Left lung (tissue), 10 donors: ENCODE results near the gene SLC15A5. TPM values are rescaled to one million over a fixed set of nuclear protein-coding genes. Genes with fewer than 3 reads are reported as not detected.

Source experiments
- ATAC-seq: fragments of 200-7000 bp; cut with Tn5 transposase; one replicate; pipeline ENCODE4 v1.9.1; 2020; ENCODE audit warnings: moderate library complexity
- DNase-seq, 4 donors: peaks; one replicate each; pipeline ENCODE4 v3.0.0-alpha.2; 2013 to 2020
- H3K27ac ChIP-seq, 2 donors: fragments of 200-600 bp; sonication (generic) in 1 of 2; one replicate each; pipeline versions ENCODE4 v1.5.0 to v1.8.0; 2020 to 2021
- H3K27me3 ChIP-seq, 2 donors: fragments of 200-600 bp; sonication (generic) in 1 of 2; one replicate each; pipeline versions ENCODE4 v1.5.0 to v1.8.0; 2020 to 2021
- H3K36me3 ChIP-seq, 2 donors: fragments of 200-600 bp; sonication (generic) in 1 of 2; one replicate each; pipeline versions ENCODE4 v1.5.0 to v1.8.0; 2020 to 2021
- H3K4me1 ChIP-seq, 2 donors: fragments of 200-600 bp; one replicate each; pipeline ENCODE4 v1.8.0; 2021
- H3K4me3 ChIP-seq, 2 donors: fragments of 200-600 bp; sonication (generic) in 1 of 2; one replicate each; pipeline versions ENCODE4 v1.5.0 to v1.8.0; 2020 to 2021; ENCODE audit warnings: mild to moderate bottlenecking in 1 of 2
- H3K9me3 ChIP-seq, 2 donors: fragments of 200-600 bp; sonication (generic) in 1 of 2; one replicate each; pipeline versions ENCODE4 v1.5.0 to v1.8.0; 2020 to 2021
- intact Hi-C, 2 donors: fragments of 100-400 bp; cut with DNase I; formaldehyde crosslinking; loops; one replicate each; pipeline versions ENCODE4 v1.11.2 to v1.14.2; 2022
- polyA plus RNA-seq, 6 donors: library from polyadenylated mRNA; unstranded; fragments of 120-200 nt; gene quantifications; one replicate each; pipeline ENCODE4 v1.2.1, GENCODE V29; 2013; ENCODE audit not compliant: insufficient read length in 6 of 6
- total RNA-seq, 2 donors: library from RNA; stranded (reverse); fragmentation: NEBNext Ultra II Directional; extraction: Animal tissue kit (Norgen Biotek cat#: 25700); gene quantifications; one replicate each; pipeline ENCODE4 v1.2.1, GENCODE V29; 2021
- TF ChIP-seq, protein P1 (sequence below), 2 donors: fragments of 200-600 bp; sonication (generic) in 1 of 2; IDR thresholded peaks; one replicate each; pipeline versions ENCODE4 v1.5.0 to v1.8.0; 2021; ENCODE audit warnings: antibody characterized with exemption in 2 of 2
- donor health status: DM: no; HTN: yes; CAD: no.
- donor health status: DM: no; HTN: no; CAD: no.

SLC15A5 gene
- total and polyA plus RNA-seq, 8 donors: 0.07 TPM; not detected in 7

GRCh38 chr12:16271062-16271461 lies 6.4 kb downstream of the SLC15A5 start:
- no peak overlapping the region for H3K27ac ChIP-seq
- H3K4me3 ChIP-seq: no peak overlapping the region
- no peak for DNase-seq
- no peaks in the 10 kb centered on the region for H3K36me3 ChIP-seq
- H3K9me3 ChIP-seq: no peaks in the 10 kb centered on the region
- H3K27me3 ChIP-seq: no peaks in the 10 kb centered on the region
- no peaks in the 10 kb centered on the region for H3K4me1 ChIP-seq
- ATAC-seq: no peak
- intact Hi-C loops: no loop called here
- TF ChIP-seq, protein P1, sequence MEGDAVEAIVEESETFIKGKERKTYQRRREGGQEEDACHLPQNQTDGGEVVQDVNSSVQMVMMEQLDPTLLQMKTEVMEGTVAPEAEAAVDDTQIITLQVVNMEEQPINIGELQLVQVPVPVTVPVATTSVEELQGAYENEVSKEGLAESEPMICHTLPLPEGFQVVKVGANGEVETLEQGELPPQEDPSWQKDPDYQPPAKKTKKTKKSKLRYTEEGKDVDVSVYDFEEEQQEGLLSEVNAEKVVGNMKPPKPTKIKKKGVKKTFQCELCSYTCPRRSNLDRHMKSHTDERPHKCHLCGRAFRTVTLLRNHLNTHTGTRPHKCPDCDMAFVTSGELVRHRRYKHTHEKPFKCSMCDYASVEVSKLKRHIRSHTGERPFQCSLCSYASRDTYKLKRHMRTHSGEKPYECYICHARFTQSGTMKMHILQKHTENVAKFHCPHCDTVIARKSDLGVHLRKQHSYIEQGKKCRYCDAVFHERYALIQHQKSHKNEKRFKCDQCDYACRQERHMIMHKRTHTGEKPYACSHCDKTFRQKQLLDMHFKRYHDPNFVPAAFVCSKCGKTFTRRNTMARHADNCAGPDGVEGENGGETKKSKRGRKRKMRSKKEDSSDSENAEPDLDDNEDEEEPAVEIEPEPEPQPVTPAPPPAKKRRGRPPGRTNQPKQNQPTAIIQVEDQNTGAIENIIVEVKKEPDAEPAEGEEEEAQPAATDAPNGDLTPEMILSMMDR (IDR thresholded peaks at IDR 0.05): no peak

- Histone ChIP-seq H3K36me3 (no peaks in the 10 kb centered on the region), H3K27ac (no peak overlapping the region), H3K4me1 (no peaks in the 10 kb centered on the region), H3K9me3 (no peaks in the 10 kb centered on the region), H3K27me3 (no peaks in the 10 kb centered on the region), H3K4me3 (no peak overlapping the region)
- intact Hi-C loops: no loop called here
- ATAC-seq: no peak
- DNase-seq: no peak
- TF ChIP-seq, protein P1 (IDR thresholded peaks at IDR 0.05): no peak
Observed at GRCh38 chr12:16269946-16270345, 7.5 kb downstream of the SLC15A5 start.

DNA sequence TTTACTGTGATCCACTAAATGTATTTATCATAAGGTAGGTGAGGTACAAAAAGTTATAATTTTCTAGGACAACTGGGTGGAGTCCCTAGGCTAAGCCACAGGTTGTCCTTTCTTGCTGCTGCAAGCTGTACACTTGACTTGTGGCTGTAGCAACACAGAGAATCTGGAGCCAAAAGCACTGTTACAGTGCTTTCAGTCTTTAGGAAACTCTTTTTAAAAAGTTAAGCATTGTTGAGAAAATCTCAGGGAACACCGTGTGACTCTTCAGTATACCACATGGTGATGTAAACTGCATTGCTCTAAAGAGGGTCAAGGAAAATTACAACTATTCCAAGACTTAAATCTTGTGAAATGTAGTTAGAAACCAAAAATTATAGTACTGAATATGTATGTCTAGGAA lies 11.4 kb downstream of the SLC15A5 start:
- no peak overlapping the region for H3K4me3 ChIP-seq
- peak; percentile 77 for ATAC-seq
- no peak for DNase-seq
- TF ChIP-seq, protein P1 (IDR thresholded peaks at IDR 0.05): no peak
- H3K27ac ChIP-seq: no peak overlapping the region
- intact Hi-C loops: no loop called here
- H3K36me3 ChIP-seq: no peaks in the 10 kb centered on the region
- H3K4me1 ChIP-seq: no peaks in the 10 kb centered on the region
- H3K27me3 ChIP-seq: no peaks in the 10 kb centered on the region
- peaks cover 0 to 16% of the 10 kb centered on the region in 2 donors for H3K9me3 ChIP-seq

- intact Hi-C loops: no loop called here
- H3K4me1 ChIP-seq: no peaks in the 10 kb centered on the region
- no peak overlapping the region for H3K4me3 ChIP-seq
- TF ChIP-seq, protein P1 (IDR thresholded peaks at IDR 0.05): no peak
- H3K27ac ChIP-seq: no peak overlapping the region
- no peaks in the 10 kb centered on the region for H3K27me3 ChIP-seq
- no peak for DNase-seq
- ATAC-seq: no peak
- peaks cover 0 to 16% of the 10 kb centered on the region in 2 donors for H3K9me3 ChIP-seq
- H3K36me3 ChIP-seq: no peaks in the 10 kb centered on the region
Observed at GRCh38 chr12:16261944-16262475, 15.5 kb downstream of the SLC15A5 start.

- H3K9me3 ChIP-seq: peaks cover 0 to 16% of the 10 kb centered on the region in 2 donors
- H3K27me3 ChIP-seq: no peaks in the 10 kb centered on the region
- H3K36me3 ChIP-seq: no peaks in the 10 kb centered on the region
- intact Hi-C loops: no loop called here
- ATAC-seq: no peak
- H3K4me1 ChIP-seq: no peaks in the 10 kb centered on the region
- H3K27ac ChIP-seq: no peak overlapping the region
- no peak overlapping the region for H3K4me3 ChIP-seq
- DNase-seq: no peak
- TF ChIP-seq, protein P1 (IDR thresholded peaks at IDR 0.05): no peak
Observed at GRCh38 chr12:16260206-16260605, 17.3 kb downstream of the SLC15A5 start.
